ENCODE data around the gene IRX3. TPM values are rescaled to one million over a fixed set of nuclear protein-coding genes. Genes with fewer than 3 reads are reported as not detected.

IRX3 gene
- total RNA-seq: 2.2 and 5.1 TPM in 2 replicates

DNA sequence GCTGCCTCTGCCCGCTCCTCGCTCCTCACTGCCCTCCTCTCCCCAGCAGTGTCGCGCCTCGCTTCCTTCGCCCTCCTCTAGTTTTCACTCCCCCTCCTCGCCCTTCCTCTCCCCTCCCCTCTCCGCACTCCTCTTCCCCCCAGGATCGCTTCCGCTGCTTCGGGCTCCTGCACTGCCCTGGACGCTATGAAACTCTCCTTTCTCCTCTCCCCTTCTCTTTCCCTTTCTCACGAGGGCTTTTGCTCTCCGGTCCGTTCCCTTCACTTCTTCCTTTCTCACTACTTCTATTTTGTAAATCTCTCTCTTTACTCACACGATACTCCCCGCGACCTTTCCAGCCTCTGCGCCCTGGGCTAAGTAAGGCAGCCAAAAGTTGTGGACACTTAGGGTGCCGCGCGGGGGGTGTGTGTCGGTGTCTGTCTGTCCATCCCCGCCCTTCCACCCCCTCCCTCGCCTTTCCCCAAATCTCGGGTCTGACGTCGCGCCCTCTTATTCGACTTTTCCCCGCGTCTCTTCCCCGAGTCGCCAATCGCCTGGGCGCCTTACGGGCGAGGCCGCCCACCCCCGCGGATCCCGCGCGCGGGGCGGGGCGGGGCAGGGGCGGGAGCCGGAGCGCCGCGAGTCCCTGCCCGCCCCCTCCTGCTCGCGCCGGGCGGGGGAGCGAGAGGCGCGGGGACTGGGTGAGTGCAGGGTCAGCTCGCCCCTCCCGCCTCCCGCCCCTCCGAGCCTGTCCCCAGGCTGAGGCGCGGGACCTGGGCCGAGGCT lies at the start of gene IRX3:
TSS of gene IRX3 (minus strand) at position 422 of the 765 bp plus-strand sequence. CDS start 737 bp downstream, outside the sequence.

Measured in subcutaneous preadipocyte (primary cell).